ENCODE measurements around the gene CEBPE. TPM values are rescaled to one million over a fixed set of nuclear protein-coding genes. Genes with fewer than 3 reads are reported as not detected.

The CEBPE gene
- total and polyA plus RNA-seq, 2 donors, result 0.87 to 2.5 TPM

GRCh38 chr14:23137813-23138535 lies 18.9 kb upstream of the CEBPE start:
- DNase-seq (ENCODE audit: low read depth in 6 of 9, low spot score in 9 of 9), result no peak
- 95% methylated on average over 6 of the region's 6 CpGs for WGBS
- Histone ChIP-seq H3K4me3 (ENCODE audit: low read length in 2 of 2) (no peak overlapping the region), H3K27me3 (ENCODE audit: control insufficient read depth in 2 of 2, insufficient read depth in 1 of 2, low read length in 1 of 2) (no peaks in the 10 kb centered on the region), H3K36me3 (ENCODE audit: control insufficient read depth in 2 of 2, insufficient read depth in 2 of 2, low read length in 1 of 2) (no peaks in the 10 kb centered on the region), H3K27ac (ENCODE audit: low read depth in 1 of 2, low read length in 1 of 2) (no peak overlapping the region), H3K4me1 (ENCODE audit: control insufficient read depth in 2 of 2, insufficient read depth in 2 of 2, low read length in 2 of 2) (no peaks in the 10 kb centered on the region), H3K9me3 (ENCODE audit: control insufficient read depth in 2 of 2, insufficient read depth in 1 of 2, low read length in 1 of 2) (no peaks in the 10 kb centered on the region)

- Histone ChIP-seq H3K27me3 (ENCODE audit: control insufficient read depth in 2 of 2, insufficient read depth in 1 of 2, low read length in 1 of 2) (no peaks in the 10 kb centered on the region), H3K4me3 (ENCODE audit: low read length in 2 of 2) (no peak overlapping the region), H3K9me3 (ENCODE audit: control insufficient read depth in 2 of 2, insufficient read depth in 1 of 2, low read length in 1 of 2) (no peaks in the 10 kb centered on the region), H3K36me3 (ENCODE audit: control insufficient read depth in 2 of 2, insufficient read depth in 2 of 2, low read length in 1 of 2) (no peaks in the 10 kb centered on the region), H3K4me1 (ENCODE audit: control insufficient read depth in 2 of 2, insufficient read depth in 2 of 2, low read length in 2 of 2) (no peaks in the 10 kb centered on the region), H3K27ac (ENCODE audit: low read depth in 1 of 2, low read length in 1 of 2) (no peak overlapping the region)
- no peak for DNase-seq (ENCODE audit: low read depth in 6 of 9, low spot score in 9 of 9)
- 94% methylated on average over 11 of the region's 11 CpGs for whole genome bisulfite sequencing
These were observed 18.2 kb upstream of the CEBPE start for GRCh38 chr14:23137192-23137812.

- no peak for DNase-seq (ENCODE audit: low read depth in 6 of 9, low spot score in 9 of 9)
- WGBS, result 94% methylated on average over 16 of the region's 16 CpGs
- Histone ChIP-seq H3K9me3 (ENCODE audit: control insufficient read depth in 2 of 2, insufficient read depth in 1 of 2, low read length in 1 of 2) (no peaks in the 10 kb centered on the region), H3K4me1 (ENCODE audit: control insufficient read depth in 2 of 2, insufficient read depth in 2 of 2, low read length in 2 of 2) (no peaks in the 10 kb centered on the region), H3K27ac (ENCODE audit: low read depth in 1 of 2, low read length in 1 of 2) (no peak overlapping the region), H3K4me3 (ENCODE audit: low read length in 2 of 2) (no peak overlapping the region), H3K36me3 (ENCODE audit: control insufficient read depth in 2 of 2, insufficient read depth in 2 of 2, low read length in 1 of 2) (no peaks in the 10 kb centered on the region), H3K27me3 (ENCODE audit: control insufficient read depth in 2 of 2, insufficient read depth in 1 of 2, low read length in 1 of 2) (no peaks in the 10 kb centered on the region)
These were observed 17.6 kb upstream of the CEBPE start for GRCh38 chr14:23136566-23137133.

- no peaks in the 10 kb centered on the region for H3K9me3 ChIP-seq (ENCODE audit: control insufficient read depth in 2 of 2, insufficient read depth in 1 of 2, low read length in 1 of 2)
- DNase-seq (ENCODE audit: low read depth in 6 of 9, low spot score in 9 of 9), result no peak
- H3K27ac ChIP-seq (ENCODE audit: low read depth in 1 of 2, low read length in 1 of 2), result no peak overlapping the region
- no peaks in the 10 kb centered on the region for H3K4me1 ChIP-seq (ENCODE audit: control insufficient read depth in 2 of 2, insufficient read depth in 2 of 2, low read length in 2 of 2)
- H3K27me3 ChIP-seq (ENCODE audit: control insufficient read depth in 2 of 2, insufficient read depth in 1 of 2, low read length in 1 of 2), result peaks cover 0 to 4% of the 10 kb centered on the region in 2 donors
- no peak overlapping the region for H3K4me3 ChIP-seq (ENCODE audit: low read length in 2 of 2)
- H3K36me3 ChIP-seq (ENCODE audit: control insufficient read depth in 2 of 2, insufficient read depth in 2 of 2, low read length in 1 of 2), result no peaks in the 10 kb centered on the region
- WGBS, result 53% methylated on average over 8 of the region's 8 CpGs
These were observed 13.9 kb upstream of the CEBPE start for GRCh38 chr14:23132970-23133369.

- Histone ChIP-seq H3K36me3 (ENCODE audit: control insufficient read depth in 2 of 2, insufficient read depth in 2 of 2, low read length in 1 of 2) (no peaks in the 10 kb centered on the region), H3K4me3 (ENCODE audit: low read length in 2 of 2) (no peak overlapping the region), H3K27me3 (ENCODE audit: control insufficient read depth in 2 of 2, insufficient read depth in 1 of 2, low read length in 1 of 2) (peaks cover 0 to 4% of the 10 kb centered on the region in 2 donors), H3K9me3 (ENCODE audit: control insufficient read depth in 2 of 2, insufficient read depth in 1 of 2, low read length in 1 of 2) (no peaks in the 10 kb centered on the region), H3K4me1 (ENCODE audit: control insufficient read depth in 2 of 2, insufficient read depth in 2 of 2, low read length in 2 of 2) (no peaks in the 10 kb centered on the region), H3K27ac (ENCODE audit: low read depth in 1 of 2, low read length in 1 of 2) (no peak overlapping the region)
- no peak for DNase-seq (ENCODE audit: low read depth in 6 of 9, low spot score in 9 of 9)
- 95% methylated on average over 5 of the region's 5 CpGs for WGBS
These were observed 12.4 kb upstream of the CEBPE start for GRCh38 chr14:23131482-23131881.

- no peaks in the 10 kb centered on the region for H3K9me3 ChIP-seq (ENCODE audit: control insufficient read depth in 2 of 2, insufficient read depth in 1 of 2, low read length in 1 of 2)
- no peaks in the 10 kb centered on the region for H3K36me3 ChIP-seq (ENCODE audit: control insufficient read depth in 2 of 2, insufficient read depth in 2 of 2, low read length in 1 of 2)
- peaks cover 0 to 4% of the 10 kb centered on the region in 2 donors for H3K27me3 ChIP-seq (ENCODE audit: control insufficient read depth in 2 of 2, insufficient read depth in 1 of 2, low read length in 1 of 2)
- DNase-seq (ENCODE audit: low read depth in 6 of 9, low spot score in 9 of 9), result no peak
- no peaks in the 10 kb centered on the region for H3K4me1 ChIP-seq (ENCODE audit: control insufficient read depth in 2 of 2, insufficient read depth in 2 of 2, low read length in 2 of 2)
- WGBS, result 62% methylated on average over 3 of the region's 3 CpGs
- no peak overlapping the region for H3K4me3 ChIP-seq (ENCODE audit: low read length in 2 of 2)
- H3K27ac ChIP-seq (ENCODE audit: low read depth in 1 of 2, low read length in 1 of 2), result no peak overlapping the region
These were observed 11.8 kb upstream of the CEBPE start for GRCh38 chr14:23130871-23131270.

- Histone ChIP-seq H3K4me3 (ENCODE audit: low read length in 2 of 2) (no peak overlapping the region), H3K27ac (ENCODE audit: low read depth in 1 of 2, low read length in 1 of 2) (no peak overlapping the region), H3K27me3 (ENCODE audit: control insufficient read depth in 2 of 2, insufficient read depth in 1 of 2, low read length in 1 of 2) (peaks cover 0 to 7% of the 10 kb centered on the region in 2 donors), H3K36me3 (ENCODE audit: control insufficient read depth in 2 of 2, insufficient read depth in 2 of 2, low read length in 1 of 2) (no peaks in the 10 kb centered on the region), H3K9me3 (ENCODE audit: control insufficient read depth in 2 of 2, insufficient read depth in 1 of 2, low read length in 1 of 2) (no peaks in the 10 kb centered on the region), H3K4me1 (ENCODE audit: control insufficient read depth in 2 of 2, insufficient read depth in 2 of 2, low read length in 2 of 2) (no peaks in the 10 kb centered on the region)
- no peak for DNase-seq (ENCODE audit: low read depth in 6 of 9, low spot score in 9 of 9)
- 97% methylated on average over 7 of the region's 7 CpGs for WGBS
These were observed 10.8 kb upstream of the CEBPE start for GRCh38 chr14:23129759-23130316.

- no peak overlapping the region for H3K4me3 ChIP-seq (ENCODE audit: low read length in 2 of 2)
- no peaks in the 10 kb centered on the region for H3K36me3 ChIP-seq (ENCODE audit: control insufficient read depth in 2 of 2, insufficient read depth in 2 of 2, low read length in 1 of 2)
- no peaks in the 10 kb centered on the region for H3K4me1 ChIP-seq (ENCODE audit: control insufficient read depth in 2 of 2, insufficient read depth in 2 of 2, low read length in 2 of 2)
- H3K9me3 ChIP-seq (ENCODE audit: control insufficient read depth in 2 of 2, insufficient read depth in 1 of 2, low read length in 1 of 2), result no peaks in the 10 kb centered on the region
- H3K27ac ChIP-seq (ENCODE audit: low read depth in 1 of 2, low read length in 1 of 2), result no peak overlapping the region
- WGBS, result 90% methylated on average over 7 of the region's 7 CpGs
- DNase-seq (ENCODE audit: low read depth in 6 of 9, low spot score in 9 of 9), result no peak
- peaks cover 0 to 7% of the 10 kb centered on the region in 2 donors for H3K27me3 ChIP-seq (ENCODE audit: control insufficient read depth in 2 of 2, insufficient read depth in 1 of 2, low read length in 1 of 2)
These were observed 10.1 kb upstream of the CEBPE start for GRCh38 chr14:23128969-23129758.
